RWPE2 (cell line): ENCODE data around the gene RBMS1.

Experiments used
- ATAC-seq: fragments of 200-7000 bp; cut with Tn5 transposase; 3 replicates; pipeline ENCODE4 v1.9.1; 2021; ENCODE audit warnings: low read depth
- DNase-seq: peaks from one replicate; pipeline ENCODE4 v3.0.0-alpha.2; 2020; ENCODE audit warnings: low spot score
- H3K27ac ChIP-seq: fragments of 450-650 bp; 2 replicates; pipeline ENCODE4 v1.5.1; 2017; ENCODE audit warnings: mild to moderate bottlenecking; ENCODE audit not compliant: poor library complexity, severe bottlenecking
- H3K27me3 ChIP-seq: fragments of 250-450 bp; sonication (Bioruptor Pico); 2 replicates; pipeline ENCODE4 v1.5.1; 2021; ENCODE audit warnings: mild to moderate bottlenecking, moderate library complexity; ENCODE audit not compliant: insufficient read depth, poor library complexity, severe bottlenecking
- H3K36me3 ChIP-seq: fragments of 250-450 bp; sonication (Bioruptor Pico); 2 replicates; pipeline ENCODE4 v1.5.1; 2020; ENCODE audit warnings: low read depth, mild to moderate bottlenecking, moderate library complexity
- H3K4me1 ChIP-seq: fragments of 250-450 bp; sonication (Bioruptor Pico); 2 replicates; pipeline ENCODE4 v1.5.1; 2021; ENCODE audit warnings: mild to moderate bottlenecking, moderate library complexity; ENCODE audit not compliant: insufficient read depth, poor library complexity, severe bottlenecking
- H3K4me3 ChIP-seq: fragments of 250-450 bp; sonication (Bioruptor Pico); 2 replicates; pipeline ENCODE4 v1.5.1; 2021; ENCODE audit warnings: mild to moderate bottlenecking, moderate library complexity; ENCODE audit not compliant: severe bottlenecking
- H3K9me3 ChIP-seq: fragments of 250-450 bp; sonication (Bioruptor Pico); 2 replicates; pipeline ENCODE4 v1.5.1; 2021; ENCODE audit warnings: mild to moderate bottlenecking, moderate library complexity; ENCODE audit not compliant: severe bottlenecking
- TF ChIP-seq, protein P1 (sequence below): fragments of 450-650 bp; IDR thresholded peaks from one replicate; pipeline ENCODE4 v1.5.1; 2017; ENCODE audit warnings: mild to moderate bottlenecking, moderate library complexity; ENCODE audit not compliant: poor library complexity, severe bottlenecking

Gene RBMS1

DNA sequence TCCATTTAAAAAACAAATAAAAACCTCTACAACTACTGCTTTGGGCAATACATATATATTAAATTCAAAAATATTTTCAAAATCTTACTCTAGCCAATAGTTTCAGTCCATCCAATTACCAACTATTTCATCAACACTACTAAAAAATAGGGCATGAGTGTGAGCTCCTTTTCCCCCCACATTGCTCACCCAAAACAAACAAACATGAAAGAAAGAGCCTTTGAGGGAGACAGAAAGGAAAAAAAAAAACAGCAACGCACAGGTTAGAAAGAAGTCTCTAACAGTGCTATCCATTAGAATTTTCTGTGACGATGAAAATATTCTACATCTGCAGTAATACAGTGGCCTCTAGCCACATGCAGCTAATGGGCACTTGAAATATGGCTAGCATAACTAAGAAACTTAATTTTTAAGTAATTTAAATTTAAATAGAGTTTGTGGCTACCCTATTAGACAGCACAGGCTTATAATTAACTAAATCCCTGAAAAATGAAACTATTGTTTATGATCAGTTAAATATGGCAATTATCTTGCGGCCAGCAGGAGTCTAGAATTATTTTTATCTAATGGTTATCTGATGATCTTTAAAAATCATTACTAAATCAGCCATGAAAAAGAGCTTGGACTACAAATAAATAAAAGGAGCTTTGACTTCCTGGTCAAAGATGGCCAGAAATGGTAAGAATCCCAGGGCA lies 59.2 kb downstream of the RBMS1 start:
- H3K27ac ChIP-seq = peak overlapping the region; percentile 93
- H3K4me3 ChIP-seq = no peak overlapping the region
- peaks cover 38% of the 10 kb centered on the region for H3K4me1 ChIP-seq
- H3K27me3 ChIP-seq = no peaks in the 10 kb centered on the region
- TF ChIP-seq, protein P1, sequence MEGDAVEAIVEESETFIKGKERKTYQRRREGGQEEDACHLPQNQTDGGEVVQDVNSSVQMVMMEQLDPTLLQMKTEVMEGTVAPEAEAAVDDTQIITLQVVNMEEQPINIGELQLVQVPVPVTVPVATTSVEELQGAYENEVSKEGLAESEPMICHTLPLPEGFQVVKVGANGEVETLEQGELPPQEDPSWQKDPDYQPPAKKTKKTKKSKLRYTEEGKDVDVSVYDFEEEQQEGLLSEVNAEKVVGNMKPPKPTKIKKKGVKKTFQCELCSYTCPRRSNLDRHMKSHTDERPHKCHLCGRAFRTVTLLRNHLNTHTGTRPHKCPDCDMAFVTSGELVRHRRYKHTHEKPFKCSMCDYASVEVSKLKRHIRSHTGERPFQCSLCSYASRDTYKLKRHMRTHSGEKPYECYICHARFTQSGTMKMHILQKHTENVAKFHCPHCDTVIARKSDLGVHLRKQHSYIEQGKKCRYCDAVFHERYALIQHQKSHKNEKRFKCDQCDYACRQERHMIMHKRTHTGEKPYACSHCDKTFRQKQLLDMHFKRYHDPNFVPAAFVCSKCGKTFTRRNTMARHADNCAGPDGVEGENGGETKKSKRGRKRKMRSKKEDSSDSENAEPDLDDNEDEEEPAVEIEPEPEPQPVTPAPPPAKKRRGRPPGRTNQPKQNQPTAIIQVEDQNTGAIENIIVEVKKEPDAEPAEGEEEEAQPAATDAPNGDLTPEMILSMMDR = no peak
- no peak for ATAC-seq
- H3K9me3 ChIP-seq = no peaks in the 10 kb centered on the region
- DNase-seq = no peak
- peaks cover 12% of the 10 kb centered on the region; the same call in 1 of the 2 replicates for H3K36me3 ChIP-seq

- TF ChIP-seq, protein P1 = no peak
- Histone ChIP-seq H3K4me3 (no peak overlapping the region), H3K9me3 (no peaks in the 10 kb centered on the region), H3K36me3 (peaks cover 19% of the 10 kb centered on the region; the same call in 1 of the 2 replicates), H3K27ac (peak overlapping the region; percentile 93), H3K4me1 (peaks cover 38% of the 10 kb centered on the region), H3K27me3 (no peaks in the 10 kb centered on the region)
- no peak for DNase-seq
- 0 out of 3 replicates have a peak, but pooled peaks have one; percentile 19 for ATAC-seq
Measured at GRCh38 chr2:160433466-160434140, 60.0 kb downstream of the RBMS1 start.

- Histone ChIP-seq H3K4me3 (no peak overlapping the region), H3K27me3 (no peaks in the 10 kb centered on the region), H3K27ac (peak overlapping the region; percentile 93), H3K4me1 (peaks cover 44% of the 10 kb centered on the region), H3K36me3 (peaks cover 19% of the 10 kb centered on the region; the same call in 1 of the 2 replicates), H3K9me3 (no peaks in the 10 kb centered on the region)
- ATAC-seq (peak; percentile 93), DNase-seq (peak; percentile 73)
- TF ChIP-seq, protein P1 = peak; percentile 36
Measured at GRCh38 chr2:160432633-160433032, 61.0 kb downstream of the RBMS1 start.

- TF ChIP-seq, protein P1 = no peak
- Histone ChIP-seq H3K4me3 (no peak overlapping the region), H3K9me3 (no peaks in the 10 kb centered on the region), H3K27ac (peak overlapping the region; percentile 93), H3K4me1 (peaks cover 45% of the 10 kb centered on the region), H3K36me3 (peaks cover 19% of the 10 kb centered on the region; the same call in 1 of the 2 replicates), H3K27me3 (no peaks in the 10 kb centered on the region)
- ATAC-seq (no peak), DNase-seq (no peak)
Measured at GRCh38 chr2:160431441-160431840, 62.2 kb downstream of the RBMS1 start.
